HL-60/S4 (cell line): ENCODE results near the gene KIF26A.

Experiments
- in situ Hi-C: fragments of 300-500 bp; cut with MboI; formaldehyde crosslinking; loops from 2 replicates; pipeline ENCODE4 v1.14.3; 2022; ENCODE audit warnings: low sequenced_read_pairs

KIF26A gene

DNA sequence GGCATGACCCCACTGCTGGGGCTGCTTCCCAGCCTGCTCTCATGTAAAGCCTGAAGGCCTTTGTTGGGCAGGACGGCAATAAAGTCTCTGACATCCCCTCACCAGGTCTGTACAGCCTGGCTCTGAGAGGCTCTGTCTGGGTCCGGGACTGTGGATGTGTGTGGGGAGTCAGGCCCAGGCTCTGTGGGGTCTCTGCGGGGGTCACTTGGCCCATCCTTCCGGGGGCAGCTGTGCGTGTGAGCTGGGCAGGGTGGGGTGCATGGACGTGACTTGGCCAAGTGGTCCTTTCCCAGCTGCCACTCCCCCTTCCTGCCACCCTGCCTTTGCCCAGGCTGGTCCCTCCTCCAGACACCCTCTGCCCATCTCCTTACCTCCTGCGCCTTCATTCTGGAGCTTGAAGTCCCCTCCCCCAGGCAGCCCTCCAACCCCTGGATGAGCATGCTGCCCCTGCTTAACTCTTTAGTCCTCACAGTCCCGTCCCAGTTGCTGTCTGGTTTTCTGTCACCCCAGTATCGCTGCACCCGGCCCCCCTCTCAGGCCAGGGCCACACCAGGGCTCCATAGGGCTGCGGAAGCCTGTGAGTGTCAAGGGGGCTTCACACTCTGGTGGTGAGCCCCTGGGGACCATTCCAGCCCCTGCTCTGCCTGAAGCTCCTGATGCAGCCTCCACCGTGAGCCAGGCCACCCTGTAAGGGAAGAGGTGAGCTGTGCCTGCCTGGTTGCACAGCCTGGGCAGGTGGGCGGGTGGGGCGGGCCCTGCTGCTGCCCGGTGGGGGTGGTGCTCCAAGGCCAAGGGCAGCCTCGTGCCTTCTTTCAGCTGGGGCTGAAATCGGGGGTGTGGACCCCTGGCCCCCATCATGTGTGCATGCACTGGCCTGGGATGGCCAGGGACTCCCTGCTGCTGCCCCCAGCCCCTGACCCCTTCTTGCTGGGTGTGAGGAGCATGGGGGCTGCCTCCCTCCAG lies 25.5 kb upstream of the KIF26A start:
- in situ Hi-C loops = no loop called here

DNA sequence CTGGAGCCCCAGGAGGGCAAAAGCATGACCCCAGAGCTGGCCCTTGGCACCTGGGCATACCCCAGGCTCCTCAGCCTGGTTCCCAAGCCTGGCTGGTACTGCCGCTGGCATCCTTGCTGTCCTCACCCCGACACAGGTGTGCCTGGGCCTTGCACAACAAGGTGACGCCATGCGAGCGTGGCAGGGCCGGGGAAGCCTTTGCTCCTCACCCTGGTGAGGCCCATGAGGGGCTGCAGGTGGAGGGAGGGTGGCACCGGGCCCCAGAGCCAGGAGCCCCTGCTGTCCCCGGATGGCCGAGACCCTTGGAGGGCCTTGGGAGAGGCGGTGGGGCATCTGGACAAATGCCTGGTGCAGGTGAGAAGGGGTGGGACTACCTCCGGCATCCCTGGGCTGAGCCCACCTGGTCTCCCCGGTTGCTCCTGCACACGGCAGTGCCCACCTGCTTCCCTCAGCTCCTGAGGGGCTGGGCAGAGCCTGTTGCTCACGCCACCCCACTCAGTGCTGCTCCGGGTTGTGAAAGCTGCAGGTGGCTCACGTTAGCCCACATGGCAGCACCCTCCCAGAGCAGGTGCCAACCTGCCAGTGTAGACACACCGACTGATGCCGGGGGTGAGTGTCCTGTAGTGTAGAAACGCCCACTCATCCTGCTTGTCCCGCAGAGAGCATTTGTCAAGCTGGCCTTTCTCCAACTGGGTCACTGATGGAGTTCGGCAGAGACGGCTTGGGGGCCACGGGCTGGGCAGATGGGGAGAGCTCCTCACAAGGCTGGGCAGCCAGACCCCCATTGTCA lies 24.6 kb upstream of the KIF26A start:
- in situ Hi-C loops = no loop called here

DNA sequence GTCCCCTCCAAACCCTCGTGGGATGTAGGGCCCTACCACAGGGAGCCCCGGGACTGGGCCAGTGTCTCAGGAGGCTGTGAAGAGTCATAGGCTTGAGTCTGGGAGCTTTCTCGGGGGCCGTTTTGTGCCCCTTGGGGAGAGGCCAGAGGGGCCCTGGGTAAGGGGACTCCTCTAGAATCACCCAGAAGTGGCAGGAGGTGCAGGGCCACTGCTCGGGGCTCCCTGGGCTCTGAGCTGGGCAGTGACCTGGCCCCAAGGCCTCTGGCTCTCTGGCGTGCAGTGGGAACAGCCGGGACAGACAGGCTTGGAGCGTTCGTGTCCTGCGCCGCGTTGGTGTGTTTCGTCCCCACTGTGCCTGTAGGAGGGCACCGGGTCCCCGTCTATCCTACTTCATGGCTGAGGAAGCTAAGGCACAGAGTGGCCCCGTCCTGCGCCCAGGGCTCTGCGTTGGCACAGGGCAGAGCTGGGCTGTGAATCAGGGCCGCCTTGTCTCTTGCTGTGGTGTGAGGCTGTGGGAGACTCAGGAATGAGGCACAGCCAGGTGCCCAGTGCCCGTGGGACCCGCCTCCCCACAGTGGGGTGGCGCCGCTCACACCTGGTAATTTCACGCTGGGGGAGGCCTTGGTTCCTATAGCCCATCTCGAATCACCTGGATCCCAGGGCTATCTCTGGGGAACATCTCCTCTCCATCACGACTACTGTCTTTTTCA lies 23.8 kb upstream of the KIF26A start:
- in situ Hi-C loops = no loop called here

DNA sequence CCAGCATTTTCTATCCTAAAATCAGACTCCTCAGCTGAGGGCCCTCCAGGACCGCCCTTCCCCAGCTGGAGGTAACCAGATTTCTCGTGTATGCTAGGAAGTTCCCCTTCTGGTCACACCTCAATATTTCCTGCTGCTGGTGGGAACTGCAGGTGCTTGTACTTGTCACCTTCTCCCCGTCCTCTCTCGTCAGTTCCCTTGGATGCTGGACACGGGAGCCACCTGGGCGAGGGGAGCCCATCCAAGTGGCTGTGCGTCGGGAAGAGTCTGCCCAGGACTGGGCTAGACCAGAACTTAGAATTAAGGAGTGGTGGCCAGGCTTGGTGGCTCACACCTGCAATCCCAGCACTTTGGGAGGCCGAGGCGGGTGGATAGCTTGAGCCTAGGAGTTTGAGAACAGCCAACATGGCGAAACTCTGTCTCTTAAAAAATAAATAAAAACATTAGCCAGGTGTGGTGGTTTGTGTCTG lies 23.2 kb upstream of the KIF26A start:
- in situ Hi-C loops = no loop called here

DNA sequence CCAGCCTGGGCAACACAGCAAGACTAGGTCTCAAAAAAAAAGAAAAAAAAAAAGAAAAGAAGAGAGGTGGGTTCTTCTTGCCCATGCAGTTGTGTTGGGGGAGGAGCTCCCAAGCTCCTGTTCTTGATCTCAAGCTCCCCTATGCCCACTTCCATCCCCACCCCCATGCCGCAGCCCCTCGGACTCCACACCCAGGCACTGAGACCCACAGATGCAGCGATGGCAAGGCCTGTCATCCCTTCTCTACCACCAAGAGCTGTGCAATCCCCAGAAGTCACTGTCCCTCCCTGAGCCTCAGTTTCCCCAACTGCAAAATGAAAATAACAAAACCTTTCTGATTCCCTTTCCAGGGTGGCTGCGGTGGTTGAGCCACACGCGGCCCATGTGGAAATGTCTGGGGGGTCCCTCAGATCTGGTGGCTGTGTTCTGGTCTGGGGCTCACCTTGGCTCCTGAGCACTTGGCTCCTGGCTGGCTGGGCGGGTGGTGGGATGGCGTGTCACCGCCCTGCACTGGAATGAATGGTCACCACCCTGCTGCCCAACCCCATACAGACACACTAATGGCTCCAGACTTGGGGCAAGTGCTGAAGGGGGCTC lies 22.6 kb upstream of the KIF26A start:
- in situ Hi-C loops = no loop called here

DNA sequence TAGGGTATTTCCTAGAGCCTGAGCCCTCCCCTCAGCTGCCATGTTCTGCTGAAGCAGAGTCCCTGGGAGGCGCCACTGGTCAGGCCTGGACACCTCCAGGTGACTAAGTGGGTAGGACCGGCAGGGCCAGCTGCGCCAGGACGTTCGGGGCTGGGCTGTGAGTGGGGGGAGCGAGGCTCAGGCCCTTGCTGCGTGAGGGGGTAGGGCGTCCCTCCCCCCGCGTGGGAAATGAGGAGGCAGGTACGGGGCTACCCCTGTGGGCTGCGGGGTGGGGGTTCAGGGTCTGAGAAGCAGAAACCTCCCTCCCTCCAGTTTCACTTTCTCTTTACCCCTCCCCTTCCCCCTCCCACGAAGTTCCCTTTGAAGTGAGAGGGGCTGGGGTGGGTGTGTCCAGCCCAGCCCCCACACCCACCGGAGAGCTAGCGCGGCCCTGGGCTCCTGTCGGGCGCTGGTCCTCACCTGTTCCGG lies 22.1 kb upstream of the KIF26A start:
- in situ Hi-C loops = no loop called here

DNA sequence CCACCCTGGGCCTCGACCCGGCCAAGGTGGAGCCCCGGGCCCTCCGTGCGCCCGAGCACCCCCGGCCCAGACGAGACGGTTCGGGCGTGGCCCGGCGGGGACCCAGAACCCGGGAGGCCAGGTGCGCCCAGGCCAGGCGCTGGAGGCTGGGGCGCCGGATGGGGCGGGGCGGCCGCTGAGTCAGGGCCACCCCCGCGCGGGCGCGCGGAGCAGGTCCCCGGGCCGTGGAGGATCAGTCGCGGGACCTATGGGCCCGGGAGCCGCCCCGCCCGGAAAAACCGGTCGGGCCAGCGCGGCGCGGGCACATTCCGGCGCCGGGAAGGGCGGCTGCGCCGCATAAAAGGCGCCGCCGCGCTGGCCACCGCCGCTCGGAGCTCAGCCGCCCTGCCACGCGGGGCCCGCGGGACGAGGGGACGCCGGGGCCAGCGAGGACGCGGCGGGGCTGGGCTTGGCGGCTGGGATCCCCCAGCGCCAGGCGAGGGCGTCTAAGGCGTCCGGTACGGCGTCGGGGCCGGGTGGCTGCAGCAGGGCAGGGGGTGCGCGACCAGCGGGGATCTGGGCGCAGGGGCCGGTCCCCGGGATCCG lies 21.5 kb upstream of the KIF26A start:
- in situ Hi-C loops = no loop called here

DNA sequence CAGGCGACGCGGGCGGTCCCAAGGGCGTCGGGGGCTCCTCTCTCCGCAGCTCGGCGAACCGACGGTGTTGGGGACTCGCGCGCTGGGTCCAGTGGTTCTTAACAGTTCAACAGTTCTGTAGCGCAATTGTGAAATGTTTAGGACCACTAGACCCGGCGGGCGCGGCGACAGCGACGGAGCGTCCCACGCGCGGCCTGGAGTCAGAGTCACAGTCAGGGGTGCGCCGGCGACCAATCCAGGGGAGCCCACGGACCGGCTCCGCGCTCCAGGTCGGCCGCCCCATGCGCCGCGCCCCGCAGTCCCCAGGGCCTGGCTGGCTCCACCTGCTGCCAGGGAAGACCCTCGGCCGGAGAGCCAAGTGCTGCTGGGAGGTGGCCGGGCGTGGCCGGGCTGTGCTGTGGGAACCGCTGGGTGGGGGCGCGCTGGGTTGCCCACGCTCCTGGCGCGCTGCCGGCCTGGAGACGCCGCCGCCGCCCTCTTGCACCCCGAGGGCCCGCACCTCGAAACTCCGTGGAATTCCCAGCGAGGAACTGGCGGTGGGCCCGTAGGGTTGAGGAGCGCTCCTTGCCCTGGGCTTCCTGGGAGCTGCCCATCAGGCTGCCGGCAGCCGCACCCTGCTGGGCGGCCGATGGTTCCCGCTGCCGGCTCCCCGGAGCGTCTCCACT lies 20.9 kb upstream of the KIF26A start:
- in situ Hi-C loops = no loop called here

DNA sequence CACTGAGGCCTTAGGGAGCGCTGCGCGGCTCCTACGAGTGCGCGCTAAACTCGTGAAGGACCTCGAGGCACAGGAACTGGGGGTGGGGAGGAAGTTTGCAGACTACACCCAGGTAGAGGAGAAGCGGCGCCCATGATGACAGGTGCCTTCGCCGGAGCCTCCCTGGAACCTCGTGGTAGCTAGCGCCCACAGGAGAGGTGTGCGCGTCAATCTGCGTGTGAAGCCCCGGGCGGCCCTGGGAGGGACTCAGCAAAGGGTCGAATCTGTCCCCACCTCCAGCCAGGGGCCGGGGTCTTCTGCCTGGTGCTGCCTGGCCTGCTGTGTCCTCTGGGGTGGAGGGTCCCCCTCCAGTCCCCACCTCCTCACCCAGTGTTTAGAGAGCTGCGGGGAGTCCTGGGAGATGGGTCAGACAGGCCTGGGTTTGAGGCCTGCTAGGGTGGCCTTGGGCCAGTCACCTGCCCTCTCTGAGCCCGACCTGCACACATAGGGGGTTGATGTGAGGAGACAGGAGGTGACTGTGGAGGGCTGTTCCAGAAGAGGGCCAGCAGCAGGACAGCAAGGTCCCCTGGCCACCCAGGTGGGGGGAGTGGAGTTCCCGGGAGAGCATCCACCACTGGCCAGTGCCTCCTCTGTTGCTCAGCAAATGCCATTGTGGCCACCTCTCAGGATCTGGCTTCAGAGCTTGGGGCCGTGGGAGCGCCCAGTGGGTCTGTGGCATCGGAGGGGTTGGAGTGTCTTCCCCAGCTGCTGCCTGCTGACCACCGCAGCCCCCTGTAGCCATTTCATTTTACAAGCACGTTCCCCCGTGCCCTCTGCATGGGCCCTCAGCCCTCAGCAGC lies 20.2 kb upstream of the KIF26A start:
- in situ Hi-C loops = no loop called here

DNA sequence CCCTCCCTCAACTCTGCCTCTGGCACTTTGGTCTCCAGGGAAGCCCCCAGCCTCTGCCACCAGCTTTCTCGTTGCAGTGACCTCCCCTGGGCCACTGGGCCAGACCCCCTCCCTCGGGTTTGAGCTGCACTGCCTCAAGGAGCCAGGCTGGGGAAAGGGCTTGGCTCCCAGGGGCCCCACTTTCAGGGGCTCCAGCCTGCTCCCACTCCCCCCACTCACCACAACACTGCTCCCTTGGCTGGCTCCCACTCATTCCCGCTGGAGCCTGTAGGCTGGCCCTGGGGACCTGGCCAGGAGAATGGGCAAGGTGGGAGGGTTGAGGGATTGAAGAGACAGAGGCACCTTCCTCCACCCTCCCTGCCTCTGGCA lies 19.3 kb upstream of the KIF26A start:
- in situ Hi-C loops = no loop called here

DNA sequence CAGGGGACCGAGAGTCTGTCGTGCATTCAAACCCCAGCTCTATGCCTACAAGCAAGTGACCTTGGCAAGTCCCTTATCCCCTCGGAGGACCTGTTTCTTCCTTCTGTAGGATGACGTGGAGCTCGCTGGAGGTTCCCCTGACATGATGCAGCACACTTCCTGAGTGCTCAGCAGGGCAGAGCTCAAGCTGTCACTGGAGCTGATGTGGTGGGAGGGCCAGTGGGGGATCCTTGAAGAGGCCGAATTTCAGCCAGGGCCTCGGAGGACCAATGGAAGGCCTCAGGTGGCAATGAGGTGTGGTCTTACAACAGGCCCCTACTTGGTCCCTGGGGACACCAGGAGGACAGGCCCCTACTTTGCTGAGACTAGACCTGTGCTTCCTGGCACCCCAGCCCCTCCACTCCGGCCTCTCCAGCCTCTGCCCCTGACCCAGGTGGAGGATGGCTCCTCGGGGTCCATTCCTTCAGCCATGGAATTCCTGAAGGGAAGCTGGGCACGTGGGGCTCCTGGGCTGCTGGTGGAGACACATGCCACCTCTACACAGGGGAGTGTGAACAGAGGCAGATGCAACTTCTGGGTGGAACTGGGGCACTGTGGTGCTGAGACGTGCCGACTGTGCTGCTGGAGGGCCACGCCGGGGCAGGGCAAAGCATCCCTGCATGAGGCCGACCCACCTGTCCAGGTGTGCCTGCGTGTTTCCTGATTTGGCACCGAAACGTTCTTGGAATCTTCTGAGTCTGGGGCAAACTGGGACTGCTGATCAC lies 18.7 kb upstream of the KIF26A start:
- in situ Hi-C loops = no loop called here

DNA sequence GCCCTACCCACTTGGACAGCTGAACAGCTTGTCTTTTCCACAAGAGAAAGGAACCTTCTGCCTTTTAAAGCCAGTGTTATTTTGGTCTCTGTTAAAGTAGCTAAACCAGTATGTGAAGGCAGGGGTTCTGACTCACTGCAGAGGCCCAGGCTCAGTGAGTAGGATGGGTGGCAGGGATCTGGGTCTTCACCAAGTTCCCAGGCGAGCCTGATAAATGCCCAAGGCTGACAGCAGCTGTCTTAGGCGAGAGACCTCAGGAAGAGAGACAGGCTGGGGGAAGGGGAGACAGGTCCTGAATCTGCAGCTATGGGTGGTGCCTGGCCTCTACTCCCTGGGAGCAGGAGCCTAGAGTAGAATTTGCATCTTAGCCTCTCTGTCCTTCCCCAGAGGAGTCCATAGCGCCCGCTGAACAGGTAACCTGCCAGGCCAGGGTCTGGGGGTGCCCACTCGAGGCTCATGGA lies 18.1 kb upstream of the KIF26A start:
- in situ Hi-C loops = no loop called here

DNA sequence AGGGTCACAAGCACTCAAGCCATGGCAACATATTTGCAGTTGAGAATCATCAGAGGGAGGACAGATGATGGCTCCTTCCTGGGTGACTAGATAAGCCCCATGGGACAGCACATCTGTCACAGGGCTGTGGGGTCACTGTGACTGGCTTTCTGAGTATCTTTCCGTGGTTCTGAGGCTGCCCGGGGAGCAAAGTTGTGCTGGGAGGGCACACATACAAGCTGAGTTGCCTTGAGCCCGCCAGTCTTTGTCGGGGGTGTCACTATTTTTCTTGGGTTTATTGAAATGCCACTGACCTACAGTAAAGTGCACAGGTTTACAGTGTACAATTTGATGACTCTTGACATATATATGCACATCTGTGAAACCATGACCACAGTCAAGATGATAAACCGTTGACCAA lies 17.2 kb upstream of the KIF26A start:
- in situ Hi-C loops = no loop called here

DNA sequence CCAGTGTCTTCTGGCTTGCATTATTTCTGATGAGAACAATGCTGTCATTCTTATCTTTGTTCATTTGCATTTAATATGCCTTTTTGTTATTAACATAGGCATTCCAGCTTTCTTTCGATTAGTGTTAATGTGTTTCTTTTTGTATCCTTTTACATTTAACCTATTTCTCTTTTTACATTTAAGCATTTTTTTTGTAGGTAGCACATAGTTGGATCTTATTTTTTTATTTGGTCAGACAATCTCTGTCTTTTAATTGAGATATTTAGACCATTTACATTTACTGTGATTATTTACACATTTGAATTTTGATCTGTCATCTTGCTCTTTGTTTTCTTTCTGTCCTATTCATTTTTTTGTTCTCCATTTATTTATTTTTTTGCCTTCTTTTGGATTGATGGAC lies 14.5 kb upstream of the KIF26A start:
- in situ Hi-C loops = no loop called here

DNA sequence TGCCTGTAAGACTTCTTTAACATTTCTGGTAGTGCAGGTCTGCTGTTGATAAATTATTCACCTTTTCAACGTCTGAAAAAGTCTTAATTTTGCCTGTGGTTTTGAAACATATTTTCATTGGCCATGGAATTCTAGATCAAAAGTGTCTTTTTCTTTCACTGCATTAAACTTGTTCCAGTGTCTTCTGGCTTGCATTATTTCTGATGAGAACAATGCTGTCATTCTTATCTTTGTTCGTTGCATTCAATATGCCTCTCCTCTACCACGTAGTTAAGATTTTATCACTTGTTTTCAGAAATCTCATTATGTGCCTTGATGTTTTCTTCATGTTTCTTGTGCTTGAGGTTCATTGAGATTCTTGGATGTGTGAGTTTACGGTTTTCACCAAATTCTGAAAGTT lies 13.4 kb upstream of the KIF26A start:
- in situ Hi-C loops = no loop called here

DNA sequence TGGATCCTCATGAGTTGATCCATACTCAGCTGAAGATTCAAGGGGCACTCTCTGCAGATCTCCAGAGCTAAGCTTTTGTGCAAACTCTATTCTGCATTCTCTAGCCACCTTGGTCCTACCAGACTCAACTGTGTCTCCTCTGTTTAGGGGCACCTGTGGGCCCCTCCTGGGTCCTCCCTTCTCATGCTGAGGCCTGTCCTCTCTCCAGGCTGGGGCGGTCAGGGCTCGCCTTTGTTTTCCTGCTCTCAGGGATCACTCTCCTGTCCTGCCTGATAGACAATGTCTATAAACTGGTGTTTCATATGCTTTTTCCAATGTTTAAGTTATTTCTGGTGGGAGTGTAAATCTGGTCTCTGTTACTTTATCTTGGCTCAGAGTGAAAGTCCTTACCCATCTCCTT lies 11.6 kb upstream of the KIF26A start:
- in situ Hi-C loops = no loop called here

DNA sequence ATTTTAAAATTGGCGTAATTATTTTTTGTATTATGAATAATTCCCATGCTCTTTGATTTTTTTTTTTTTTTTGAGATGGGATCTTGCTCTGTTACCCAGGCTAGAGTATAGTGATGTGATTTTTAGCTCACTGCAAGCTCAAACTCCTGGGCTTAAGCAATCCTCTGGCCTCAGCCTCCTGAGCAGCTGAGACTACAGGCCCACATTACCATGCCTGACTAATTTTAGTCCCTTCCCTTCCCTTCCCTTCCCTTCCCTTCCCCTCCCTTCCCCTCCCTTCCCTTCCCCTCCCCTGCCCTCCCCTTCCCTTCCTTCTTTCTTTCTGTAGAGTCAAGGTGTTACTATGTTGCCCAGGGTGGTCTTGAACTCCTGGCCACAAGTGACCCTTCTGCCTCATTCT lies 9.4 kb upstream of the KIF26A start:
- in situ Hi-C loops = no loop called here

DNA sequence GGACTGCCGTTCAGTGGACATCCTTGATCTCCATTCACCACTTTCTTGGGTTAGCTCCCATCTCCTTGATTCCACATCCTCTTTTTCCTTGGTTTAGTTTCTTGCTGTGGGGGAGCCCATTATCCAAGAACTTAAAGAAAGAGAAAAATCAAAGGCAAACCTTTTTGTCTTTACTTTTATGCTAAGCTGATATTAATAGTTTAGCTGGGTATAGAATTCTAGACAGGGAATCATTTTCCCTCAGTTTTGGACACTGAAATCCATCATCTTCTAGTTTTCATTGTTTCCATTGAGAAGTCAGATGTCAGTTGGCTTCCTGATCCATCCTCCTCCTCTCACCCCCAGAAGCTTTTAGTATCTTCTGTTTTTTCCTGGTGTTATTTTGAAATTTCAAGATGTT lies 8.8 kb upstream of the KIF26A start:
- in situ Hi-C loops = no loop called here
